ENCODE results near the gene AIMP1.

The AIMP1 gene

GRCh38 chr4:106343865-106344646 is 27.7 kb downstream of the AIMP1 start:
- H3K4me3 ChIP-seq (ENCODE audit: insufficient read depth in 1 of 2, low read depth in 1 of 2, low read length in 2 of 2): no peak overlapping the region
- no peak overlapping the region for H3K23ac ChIP-seq (ENCODE audit: low read length in 2 of 2)
- H3K4ac ChIP-seq (ENCODE audit: low read depth in 1 of 2, low read length in 2 of 2): no peak overlapping the region
- no peak overlapping the region for H2AK5ac ChIP-seq (ENCODE audit: low read length, severe bottlenecking)
- peak overlapping the region; percentile 66 for H3K27ac ChIP-seq (ENCODE audit: low read length, poor library complexity, severe bottlenecking)
- peaks cover 6 to 53% of the 10 kb centered on the region in 2 experiments for H3K36me3 ChIP-seq (ENCODE audit: control insufficient read depth in 1 of 2, insufficient read depth in 2 of 2, low read depth in 1 of 2, low read length in 2 of 2)
- no peak overlapping the region for H3K4me2 ChIP-seq (ENCODE audit: low read length, poor library complexity, severe bottlenecking)
- no peak overlapping the region for H3K14ac ChIP-seq (ENCODE audit: low read length in 2 of 2)
- no peak overlapping the region for H3K9ac ChIP-seq (ENCODE audit: low read length)
- no peaks in the 10 kb centered on the region for H3K27me3 ChIP-seq (ENCODE audit: control insufficient read depth in 1 of 2, insufficient read depth in 1 of 2, low read length in 2 of 2)
- 99% methylated on average over 1 of the region's 2 CpGs for WGBS
- no peak overlapping the region for H2BK12ac ChIP-seq (ENCODE audit: low read length in 2 of 2)
- H3K79me1 ChIP-seq (replicated peaks; ENCODE audit: low read length, poor library complexity, severe bottlenecking): peaks cover 17% of the 10 kb centered on the region
- no peak overlapping the region for H2BK15ac ChIP-seq (ENCODE audit: low read depth, poor library complexity, severe bottlenecking)
- no peak overlapping the region for H4K91ac ChIP-seq (ENCODE audit: low read length)
- H3K4me1 ChIP-seq (ENCODE audit: control insufficient read depth, insufficient read depth, low read depth, low read length): no peaks in the 10 kb centered on the region
- no peak overlapping the region for H3K18ac ChIP-seq (ENCODE audit: low read depth in 1 of 2, low read length in 2 of 2)
- H2AFZ ChIP-seq (ENCODE audit: low read depth, low read length): no peak overlapping the region
- peaks cover 8% of the 10 kb centered on the region for H3K9me3 ChIP-seq (ENCODE audit: control insufficient read depth, low read length)
- no peak overlapping the region for H4K8ac ChIP-seq (ENCODE audit: low read length)
- no peak overlapping the region for H2BK5ac ChIP-seq (ENCODE audit: low read depth, low read length, poor library complexity, severe bottlenecking)
- H2BK120ac ChIP-seq (ENCODE audit: low read depth, low read length): no peak overlapping the region
- DNase-seq: no peak

DNA sequence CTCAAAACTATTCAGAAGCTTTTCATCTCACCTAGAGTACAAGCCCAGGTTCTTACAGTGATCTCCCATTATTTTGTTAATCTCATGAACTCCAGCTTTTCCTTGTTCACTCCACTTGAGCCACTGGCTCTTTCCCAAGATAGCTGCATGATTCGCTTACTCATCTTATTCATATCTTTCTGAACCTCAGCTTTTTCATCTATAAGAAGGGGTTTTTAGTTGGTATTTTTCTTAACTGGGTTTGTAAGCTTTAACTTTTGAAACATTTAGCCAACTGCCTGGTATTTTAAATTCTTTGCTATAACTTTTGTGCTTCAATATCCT is 28.3 kb downstream of the AIMP1 start:
- Histone ChIP-seq H3K4ac (ENCODE audit: low read depth in 1 of 2, low read length in 2 of 2) (no peak overlapping the region), H3K36me3 (ENCODE audit: control insufficient read depth in 1 of 2, insufficient read depth in 2 of 2, low read depth in 1 of 2, low read length in 2 of 2) (peaks cover 3 to 52% of the 10 kb centered on the region in 2 experiments), H2BK15ac (ENCODE audit: low read depth, poor library complexity, severe bottlenecking) (no peak overlapping the region), H4K8ac (ENCODE audit: low read length) (no peak overlapping the region), H3K14ac (ENCODE audit: low read length in 2 of 2) (no peak overlapping the region), H3K27ac (ENCODE audit: low read length, poor library complexity, severe bottlenecking) (peak overlapping the region; percentile 66), H3K79me1 (replicated peaks; ENCODE audit: low read length, poor library complexity, severe bottlenecking) (peaks cover 15% of the 10 kb centered on the region), H3K4me1 (ENCODE audit: control insufficient read depth, insufficient read depth, low read depth, low read length) (no peaks in the 10 kb centered on the region), H2AK5ac (ENCODE audit: low read length, severe bottlenecking) (no peak overlapping the region), H2AFZ (ENCODE audit: low read depth, low read length) (no peak overlapping the region), H3K27me3 (ENCODE audit: control insufficient read depth in 1 of 2, insufficient read depth in 1 of 2, low read length in 2 of 2) (no peaks in the 10 kb centered on the region), H2BK5ac (ENCODE audit: low read depth, low read length, poor library complexity, severe bottlenecking) (no peak overlapping the region), H3K9me3 (ENCODE audit: control insufficient read depth, low read length) (peaks cover 8% of the 10 kb centered on the region), H3K18ac (ENCODE audit: low read depth in 1 of 2, low read length in 2 of 2) (no peak overlapping the region), H3K23ac (ENCODE audit: low read length in 2 of 2) (no peak overlapping the region), H3K9ac (ENCODE audit: low read length) (peak overlapping the region; percentile 40), H4K91ac (ENCODE audit: low read length) (no peak overlapping the region), H2BK12ac (ENCODE audit: low read length in 2 of 2) (no peak overlapping the region), H2BK120ac (ENCODE audit: low read depth, low read length) (no peak overlapping the region), H3K4me3 (ENCODE audit: insufficient read depth in 1 of 2, low read depth in 1 of 2, low read length in 2 of 2) (no peak overlapping the region), H3K4me2 (ENCODE audit: low read length, poor library complexity, severe bottlenecking) (no peak overlapping the region)
- no CpG with 5 or more reads among the region's 1 CpG for WGBS
- peak; percentile 43 for DNase-seq

- Histone ChIP-seq H3K9ac (ENCODE audit: low read length) (no peak overlapping the region), H3K14ac (ENCODE audit: low read length in 2 of 2) (no peak overlapping the region), H3K36me3 (ENCODE audit: control insufficient read depth in 1 of 2, insufficient read depth in 2 of 2, low read depth in 1 of 2, low read length in 2 of 2) (peaks cover 3 to 52% of the 10 kb centered on the region in 2 experiments), H3K9me3 (ENCODE audit: control insufficient read depth, low read length) (no peaks in the 10 kb centered on the region), H3K4me3 (ENCODE audit: insufficient read depth in 1 of 2, low read depth in 1 of 2, low read length in 2 of 2) (no peak overlapping the region), H3K18ac (ENCODE audit: low read depth in 1 of 2, low read length in 2 of 2) (no peak overlapping the region), H3K27ac (ENCODE audit: low read length, poor library complexity, severe bottlenecking) (no peak overlapping the region), H3K4me2 (ENCODE audit: low read length, poor library complexity, severe bottlenecking) (no peak overlapping the region), H2AK5ac (ENCODE audit: low read length, severe bottlenecking) (no peak overlapping the region), H2BK12ac (ENCODE audit: low read length in 2 of 2) (no peak overlapping the region), H3K4me1 (ENCODE audit: control insufficient read depth, insufficient read depth, low read depth, low read length) (no peaks in the 10 kb centered on the region), H3K4ac (ENCODE audit: low read depth in 1 of 2, low read length in 2 of 2) (no peak overlapping the region), H4K91ac (ENCODE audit: low read length) (no peak overlapping the region), H2BK5ac (ENCODE audit: low read depth, low read length, poor library complexity, severe bottlenecking) (no peak overlapping the region), H4K8ac (ENCODE audit: low read length) (no peak overlapping the region), H3K23ac (ENCODE audit: low read length in 2 of 2) (no peak overlapping the region), H2BK15ac (ENCODE audit: low read depth, poor library complexity, severe bottlenecking) (no peak overlapping the region), H2BK120ac (ENCODE audit: low read depth, low read length) (no peak overlapping the region), H2AFZ (ENCODE audit: low read depth, low read length) (no peak overlapping the region), H3K27me3 (ENCODE audit: control insufficient read depth in 1 of 2, insufficient read depth in 1 of 2, low read length in 2 of 2) (no peaks in the 10 kb centered on the region), H3K79me1 (replicated peaks; ENCODE audit: low read length, poor library complexity, severe bottlenecking) (peaks cover 12% of the 10 kb centered on the region)
- DNase-seq: no peak
- no CpG with 5 or more reads among the region's 1 CpG for WGBS
These were observed 30.8 kb downstream of the AIMP1 start for GRCh38 chr4:106347167-106347566.

DNA sequence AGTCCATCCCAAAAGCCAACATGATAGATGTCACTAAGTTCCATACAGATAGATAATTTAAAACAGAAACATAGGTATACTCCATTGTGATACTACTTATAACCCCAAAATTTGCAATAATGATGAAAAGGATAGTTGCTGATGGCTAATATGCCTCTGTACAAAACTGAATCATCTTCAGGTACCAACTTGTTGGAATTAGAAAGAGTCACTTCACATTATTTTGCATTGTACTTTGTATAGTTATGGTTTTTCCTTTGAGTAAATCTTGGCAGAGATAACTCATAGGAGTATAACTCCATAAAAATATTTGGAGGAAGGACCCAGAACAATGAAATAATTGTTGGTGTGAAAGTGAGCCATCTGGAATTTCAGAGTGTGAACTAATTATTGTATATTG is 34.7 kb downstream of the AIMP1 start:
- Histone ChIP-seq H3K23ac (ENCODE audit: low read length in 2 of 2) (no peak overlapping the region), H3K27ac (ENCODE audit: low read length, poor library complexity, severe bottlenecking) (no peak overlapping the region), H2AFZ (ENCODE audit: low read depth, low read length) (no peak overlapping the region), H2BK5ac (ENCODE audit: low read depth, low read length, poor library complexity, severe bottlenecking) (no peak overlapping the region), H2BK120ac (ENCODE audit: low read depth, low read length) (no peak overlapping the region), H3K36me3 (ENCODE audit: control insufficient read depth in 1 of 2, insufficient read depth in 2 of 2, low read depth in 1 of 2, low read length in 2 of 2) (peaks cover 3 to 59% of the 10 kb centered on the region in 2 experiments), H3K9me3 (ENCODE audit: control insufficient read depth, low read length) (no peaks in the 10 kb centered on the region), H3K14ac (ENCODE audit: low read length in 2 of 2) (no peak overlapping the region), H4K8ac (ENCODE audit: low read length) (no peak overlapping the region), H3K4me1 (ENCODE audit: control insufficient read depth, insufficient read depth, low read depth, low read length) (no peaks in the 10 kb centered on the region), H3K4ac (ENCODE audit: low read depth in 1 of 2, low read length in 2 of 2) (no peak overlapping the region), H2AK5ac (ENCODE audit: low read length, severe bottlenecking) (no peak overlapping the region), H2BK15ac (ENCODE audit: low read depth, poor library complexity, severe bottlenecking) (no peak overlapping the region), H3K9ac (ENCODE audit: low read length) (no peak overlapping the region), H3K4me3 (ENCODE audit: insufficient read depth in 1 of 2, low read depth in 1 of 2, low read length in 2 of 2) (no peak overlapping the region), H2BK12ac (ENCODE audit: low read length in 2 of 2) (no peak overlapping the region), H3K4me2 (ENCODE audit: low read length, poor library complexity, severe bottlenecking) (no peak overlapping the region), H3K79me1 (replicated peaks; ENCODE audit: low read length, poor library complexity, severe bottlenecking) (peaks cover 5% of the 10 kb centered on the region), H4K91ac (ENCODE audit: low read length) (no peak overlapping the region), H3K18ac (ENCODE audit: low read depth in 1 of 2, low read length in 2 of 2) (no peak overlapping the region), H3K27me3 (ENCODE audit: control insufficient read depth in 1 of 2, insufficient read depth in 1 of 2, low read length in 2 of 2) (no peaks in the 10 kb centered on the region)
- DNase-seq: no peak
